GM18526 (cell line): ENCODE data around the gene NECTIN1.

Experiments used
- POLR2A ChIP-seq: IDR thresholded peaks from 3 replicates; pipeline ENCODE4 v1.6.1; 2011; ENCODE audit not compliant: insufficient read length; ENCODE audit errors: extremely low read depth

Gene NECTIN1

GRCh38 chr11:119745112-119745511 is 16.1 kb upstream of the NECTIN1 start:
- no peak for TF ChIP-seq POLR2A

GRCh38 chr11:119744577-119744976 is 15.6 kb upstream of the NECTIN1 start:
- no peak for TF ChIP-seq POLR2A

- TF ChIP-seq POLR2A = no peak
Measured at GRCh38 chr11:119743006-119743405, 14.0 kb upstream of the NECTIN1 start.

GRCh38 chr11:119742263-119742861 is 13.4 kb upstream of the NECTIN1 start:
- TF ChIP-seq POLR2A = no peak

GRCh38 chr11:119741369-119742262 is 12.6 kb upstream of the NECTIN1 start:
- TF ChIP-seq POLR2A = no peak

GRCh38 chr11:119739975-119740374 is 11.0 kb upstream of the NECTIN1 start:
- no peak for TF ChIP-seq POLR2A

- no peak for TF ChIP-seq POLR2A
Measured at GRCh38 chr11:119739021-119739703, 10.2 kb upstream of the NECTIN1 start.

GRCh38 chr11:119738059-119738439 is 9.0 kb upstream of the NECTIN1 start:
- no peak for TF ChIP-seq POLR2A

- TF ChIP-seq POLR2A = no peak
Measured at GRCh38 chr11:119737366-119738058, 8.5 kb upstream of the NECTIN1 start.

- TF ChIP-seq POLR2A = no peak
Measured at GRCh38 chr11:119734788-119735187, 5.8 kb upstream of the NECTIN1 start.

GRCh38 chr11:119730789-119731386 is 1.9 kb upstream of the NECTIN1 start:
- TF ChIP-seq POLR2A = no peak

- TF ChIP-seq POLR2A = no peak
Measured at GRCh38 chr11:119729951-119730613, 1.1 kb upstream of the NECTIN1 start.

- no peak for TF ChIP-seq POLR2A
Measured at GRCh38 chr11:119729581-119729927, 554 bp upstream of the NECTIN1 start.

- TF ChIP-seq POLR2A = no peak
Measured at GRCh38 chr11:119728211-119728626, 781 bp downstream of the NECTIN1 start.

GRCh38 chr11:119727523-119728151 is 1.4 kb downstream of the NECTIN1 start:
- no peak for TF ChIP-seq POLR2A
